ENCODE measurements around the gene HOXB2. TPM values are rescaled to one million over a fixed set of nuclear protein-coding genes. Genes with fewer than 3 reads are reported as not detected.
A peak's percentile ranks its signal among the peaks of the same experiment; 100 is the strongest.

The HOXB2 gene
- total RNA-seq, 1 experiment from 2014 or later: 3.7 TPM

- CTCF ChIA-PET: interaction anchor here (0.6 to 1.1 kb wide), 2 partner anchors 18 to 68 kb away, joined by 3 to 4 read pairs (median 4); no protein-coding TSS in a partner anchor
- H3K36me3 Mint-ChIP-seq: no peaks in the 10 kb centered on the region
- 0 out of 2 replicates have a peak overlapping the region, but pooled peaks have one; percentile 25 for H3K4me3 Mint-ChIP-seq
- H3K27me3 Mint-ChIP-seq (ENCODE audit: low read depth): peaks cover 4% of the 10 kb centered on the region; the same call in 1 of the 2 replicates
- ATAC-seq (no peak), DNase-seq (ENCODE audit: low spot score) (no peak)
- H3K27ac Mint-ChIP-seq: no peak overlapping the region
- no peaks in the 10 kb centered on the region for H3K9me3 Mint-ChIP-seq
- H3K4me1 Mint-ChIP-seq: peaks cover 33% of the 10 kb centered on the region
- TF ChIP-seq, protein P1, sequence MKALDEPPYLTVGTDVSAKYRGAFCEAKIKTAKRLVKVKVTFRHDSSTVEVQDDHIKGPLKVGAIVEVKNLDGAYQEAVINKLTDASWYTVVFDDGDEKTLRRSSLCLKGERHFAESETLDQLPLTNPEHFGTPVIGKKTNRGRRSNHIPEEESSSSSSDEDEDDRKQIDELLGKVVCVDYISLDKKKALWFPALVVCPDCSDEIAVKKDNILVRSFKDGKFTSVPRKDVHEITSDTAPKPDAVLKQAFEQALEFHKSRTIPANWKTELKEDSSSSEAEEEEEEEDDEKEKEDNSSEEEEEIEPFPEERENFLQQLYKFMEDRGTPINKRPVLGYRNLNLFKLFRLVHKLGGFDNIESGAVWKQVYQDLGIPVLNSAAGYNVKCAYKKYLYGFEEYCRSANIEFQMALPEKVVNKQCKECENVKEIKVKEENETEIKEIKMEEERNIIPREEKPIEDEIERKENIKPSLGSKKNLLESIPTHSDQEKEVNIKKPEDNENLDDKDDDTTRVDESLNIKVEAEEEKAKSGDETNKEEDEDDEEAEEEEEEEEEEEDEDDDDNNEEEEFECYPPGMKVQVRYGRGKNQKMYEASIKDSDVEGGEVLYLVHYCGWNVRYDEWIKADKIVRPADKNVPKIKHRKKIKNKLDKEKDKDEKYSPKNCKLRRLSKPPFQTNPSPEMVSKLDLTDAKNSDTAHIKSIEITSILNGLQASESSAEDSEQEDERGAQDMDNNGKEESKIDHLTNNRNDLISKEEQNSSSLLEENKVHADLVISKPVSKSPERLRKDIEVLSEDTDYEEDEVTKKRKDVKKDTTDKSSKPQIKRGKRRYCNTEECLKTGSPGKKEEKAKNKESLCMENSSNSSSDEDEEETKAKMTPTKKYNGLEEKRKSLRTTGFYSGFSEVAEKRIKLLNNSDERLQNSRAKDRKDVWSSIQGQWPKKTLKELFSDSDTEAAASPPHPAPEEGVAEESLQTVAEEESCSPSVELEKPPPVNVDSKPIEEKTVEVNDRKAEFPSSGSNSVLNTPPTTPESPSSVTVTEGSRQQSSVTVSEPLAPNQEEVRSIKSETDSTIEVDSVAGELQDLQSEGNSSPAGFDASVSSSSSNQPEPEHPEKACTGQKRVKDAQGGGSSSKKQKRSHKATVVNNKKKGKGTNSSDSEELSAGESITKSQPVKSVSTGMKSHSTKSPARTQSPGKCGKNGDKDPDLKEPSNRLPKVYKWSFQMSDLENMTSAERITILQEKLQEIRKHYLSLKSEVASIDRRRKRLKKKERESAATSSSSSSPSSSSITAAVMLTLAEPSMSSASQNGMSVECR (CRISPR knock-in tag; IDR thresholded peaks at IDR 0.05; ENCODE audit: borderline replicate concordance): no peak
- TF ChIP-seq, protein P2, sequence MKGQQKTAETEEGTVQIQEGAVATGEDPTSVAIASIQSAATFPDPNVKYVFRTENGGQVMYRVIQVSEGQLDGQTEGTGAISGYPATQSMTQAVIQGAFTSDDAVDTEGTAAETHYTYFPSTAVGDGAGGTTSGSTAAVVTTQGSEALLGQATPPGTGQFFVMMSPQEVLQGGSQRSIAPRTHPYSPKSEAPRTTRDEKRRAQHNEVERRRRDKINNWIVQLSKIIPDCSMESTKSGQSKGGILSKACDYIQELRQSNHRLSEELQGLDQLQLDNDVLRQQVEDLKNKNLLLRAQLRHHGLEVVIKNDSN (CRISPR knock-in tag; IDR thresholded peaks at IDR 0.05): peak; percentile 17; the same call in 1 of the 2 replicates
- TF ChIP-seq KAT7 (CRISPR knock-in tag; IDR thresholded peaks at IDR 0.05; ENCODE audit: borderline replicate concordance) (no peak), USF2 (CRISPR knock-in tag; IDR thresholded peaks at IDR 0.05) (peak; percentile 42)
- POLR2A ChIA-PET: no interaction called here
These were observed 23.8 kb upstream of the HOXB2 start for GRCh38 chr17:48568499-48569239.

GRCh38 chr17:48567646-48568354, 22.9 kb upstream of the HOXB2 start:
- ChIA-PET CTCF (interaction anchor here (0.6 to 1.0 kb wide), 2 partner anchors 69 to 104 kb away, joined by 3 to 8 read pairs (median 4); no protein-coding TSS in a partner anchor), POLR2A (no interaction called here)
- DNase-seq (ENCODE audit: low spot score) (no peak), ATAC-seq (peak; percentile 8; the same call in 1 of the 2 replicates)
- TF ChIP-seq ZNF138 (CRISPR knock-in tag; conservative IDR thresholded peaks at IDR 0.05): no peak
- TF ChIP-seq JUN (CRISPR knock-in tag; IDR thresholded peaks at IDR 0.05): no peak
- no peak for TF ChIP-seq TEAD1 (CRISPR knock-in tag; IDR thresholded peaks at IDR 0.05)
- no peak for TF ChIP-seq MYBL2 (CRISPR knock-in tag; IDR thresholded peaks at IDR 0.05)
- TF ChIP-seq FOXP1 (CRISPR knock-in tag; IDR thresholded peaks at IDR 0.05; ENCODE audit: borderline replicate concordance): no peak
- TF ChIP-seq SOX15 (CRISPR knock-in tag; IDR thresholded peaks at IDR 0.05): no peak
- no peak for TF ChIP-seq CTCF (IDR thresholded peaks at IDR 0.05)
- no peak for TF ChIP-seq ATF2 (CRISPR knock-in tag; IDR thresholded peaks at IDR 0.05; ENCODE audit: borderline replicate concordance, low read depth)
- TF ChIP-seq, protein P3, sequence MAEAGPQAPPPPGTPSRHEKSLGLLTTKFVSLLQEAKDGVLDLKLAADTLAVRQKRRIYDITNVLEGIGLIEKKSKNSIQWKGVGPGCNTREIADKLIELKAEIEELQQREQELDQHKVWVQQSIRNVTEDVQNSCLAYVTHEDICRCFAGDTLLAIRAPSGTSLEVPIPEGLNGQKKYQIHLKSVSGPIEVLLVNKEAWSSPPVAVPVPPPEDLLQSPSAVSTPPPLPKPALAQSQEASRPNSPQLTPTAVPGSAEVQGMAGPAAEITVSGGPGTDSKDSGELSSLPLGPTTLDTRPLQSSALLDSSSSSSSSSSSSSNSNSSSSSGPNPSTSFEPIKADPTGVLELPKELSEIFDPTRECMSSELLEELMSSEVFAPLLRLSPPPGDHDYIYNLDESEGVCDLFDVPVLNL (CRISPR knock-in tag; IDR thresholded peaks at IDR 0.05; ENCODE audit: borderline replicate concordance, low read depth): no peak
- TF ChIP-seq CBFB (CRISPR knock-in tag; IDR thresholded peaks at IDR 0.05; ENCODE audit: low read depth): no peak
- no peak for TF ChIP-seq TCF7 (CRISPR knock-in tag; IDR thresholded peaks at IDR 0.05; ENCODE audit: low read depth)
- Mint-ChIP-seq H3K9me3 (no peaks in the 10 kb centered on the region), H3K27me3 (ENCODE audit: low read depth) (peaks cover 13% of the 10 kb centered on the region; the same call in 1 of the 2 replicates), H3K4me3 (no peak overlapping the region), H3K4me1 (peaks cover 30% of the 10 kb centered on the region), H3K36me3 (no peaks in the 10 kb centered on the region), H3K27ac (no peak overlapping the region)

All from WTC11 (cell line).